Neural cell (in vitro differentiated cells): ENCODE results near the gene PDE6A. TPM values are rescaled to one million over a fixed set of nuclear protein-coding genes. Genes with fewer than 3 reads are reported as not detected.

ENCODE experiments used
- H2AFZ ChIP-seq: fragments of 200-600, 300-800 bp; sonication (generic), shearing (Covaris generic); 2 replicates; pipeline ENCODE4 v1.6.0; 2014; ENCODE audit warnings: low read depth, mild to moderate bottlenecking, antibody characterized with exemption, low read length, moderate library complexity
- H3F3A ChIP-seq: fragments of 200-600 bp; shearing (Covaris generic); 2 replicates; pipeline ENCODE4 v1.6.1; 2016; ENCODE audit warnings: mild to moderate bottlenecking, moderate library complexity, mixed read lengths, antibody characterized with exemption, low read length; ENCODE audit not compliant: insufficient read depth, poor library complexity, severe bottlenecking
- H3K27ac ChIP-seq: fragments of 200-600, 300-800 bp; sonication (generic), shearing (Covaris generic); 2 replicates; pipeline ENCODE4 v1.5.1; 2014; ENCODE audit warnings: mild to moderate bottlenecking, low read length, moderate library complexity
- H3K27me3 ChIP-seq: fragments of 300-800, 200-600 bp; sonication (generic), shearing (Covaris generic); 2 replicates; pipeline ENCODE4 v1.6.0; 2014; ENCODE audit warnings: mild to moderate bottlenecking, low read depth, low read length, moderate library complexity; ENCODE audit not compliant: insufficient read depth
- H3K36me3 ChIP-seq: fragments of 300-800, 200-600 bp; sonication (generic), shearing (Covaris generic); 2 replicates; pipeline ENCODE4 v1.5.1; 2014; ENCODE audit warnings: mild to moderate bottlenecking, antibody characterized with exemption, low read length, moderate library complexity; ENCODE audit not compliant: insufficient read depth
- H3K4me2 ChIP-seq: fragments of 300-800, 200-600 bp; sonication (generic), shearing (Covaris generic); 2 replicates; pipeline ENCODE4 v1.6.0; 2014; ENCODE audit warnings: mild to moderate bottlenecking, low read length
- H3K4me3 ChIP-seq: fragments of 300-800, 200-600 bp; sonication (generic), shearing (Covaris generic); 2 replicates; pipeline ENCODE4 v1.5.1; 2014; ENCODE audit warnings: mild to moderate bottlenecking, low read length, moderate library complexity
- H3K79me2 ChIP-seq: fragments of 200-600 bp; shearing (Covaris generic); replicated peaks from 2 replicates; pipeline ENCODE4 v1.6.0; 2014; ENCODE audit warnings: mild to moderate bottlenecking, low read length, moderate library complexity; ENCODE audit not compliant: insufficient read depth
- H3K9ac ChIP-seq: fragments of 300-800, 200-600 bp; sonication (generic), shearing (Covaris generic); 2 replicates; pipeline ENCODE4 v1.6.1; 2016; ENCODE audit warnings: mild to moderate bottlenecking, low read length, mixed read lengths
- H3K9me2 ChIP-seq: fragments of 200-600 bp; shearing (Covaris generic); 2 replicates; pipeline ENCODE4 v1.6.1; 2016; ENCODE audit warnings: mild to moderate bottlenecking, low read length, mixed read lengths; ENCODE audit not compliant: insufficient read depth
- H3K9me3 ChIP-seq: fragments of 200-600, 300-800 bp; sonication (generic), shearing (Covaris generic); 2 replicates; pipeline ENCODE4 v1.6.1; 2016; ENCODE audit warnings: mild to moderate bottlenecking, mixed run types, low read length, moderate library complexity, mixed read lengths
- H4K20me1 ChIP-seq: fragments of 200-600 bp; shearing (Covaris generic); 2 replicates; pipeline ENCODE4 v1.6.1; 2016; ENCODE audit warnings: mild to moderate bottlenecking, mixed run types; ENCODE audit not compliant: insufficient read depth
- CTCF ChIP-seq: fragments of 450-650 bp; IDR thresholded peaks from 2 replicates; pipeline ENCODE4 v1.5.1; 2014; ENCODE audit warnings: antibody characterized with exemption, mild to moderate bottlenecking, moderate library complexity; ENCODE audit not compliant: poor library complexity, severe bottlenecking
- EP300 ChIP-seq: fragments of 450-650 bp; conservative IDR thresholded peaks from 2 replicates; pipeline ENCODE4 v1.6.1; 2014; ENCODE audit warnings: antibody characterized with exemption, mild to moderate bottlenecking, moderate library complexity; ENCODE audit not compliant: poor library complexity, severe bottlenecking
- EZH2 ChIP-seq: fragments of 200-600, 300-800 bp; shearing (Covaris generic), sonication (generic); IDR thresholded peaks from 2 replicates; pipeline ENCODE4 v1.6.1; 2014; ENCODE audit warnings: antibody characterized with exemption, low read length, borderline replicate concordance, mild to moderate bottlenecking; ENCODE audit not compliant: insufficient read depth, poor library complexity, severe bottlenecking
- MXI1 ChIP-seq: fragments of 450-650 bp; conservative IDR thresholded peaks from 2 replicates; pipeline ENCODE4 v1.6.1; 2014; ENCODE audit warnings: antibody characterized with exemption, mild to moderate bottlenecking; ENCODE audit not compliant: poor library complexity, severe bottlenecking
- POLR2AphosphoS5 ChIP-seq: IDR thresholded peaks from 2 replicates; pipeline ENCODE4 v1.6.1; 2012
- RAD21 ChIP-seq: fragments of 450-650 bp; conservative IDR thresholded peaks from 2 replicates; pipeline ENCODE4 v1.6.1; 2014; ENCODE audit warnings: antibody characterized with exemption, mild to moderate bottlenecking, moderate library complexity
- REST ChIP-seq: IDR thresholded peaks from 2 replicates; pipeline ENCODE4 v1.6.1; 2012; ENCODE audit warnings: borderline replicate concordance
- SMC3 ChIP-seq: fragments of 450-650 bp; conservative IDR thresholded peaks from 2 replicates; pipeline ENCODE4 v1.6.1; 2014; ENCODE audit warnings: antibody characterized with exemption, mild to moderate bottlenecking, moderate library complexity; ENCODE audit not compliant: poor library complexity
- TAF1 ChIP-seq: IDR thresholded peaks from 2 replicates; pipeline ENCODE4 v1.6.1; 2012; ENCODE audit warnings: low read depth
- polyA plus RNA-seq: library from polyadenylated mRNA; depleted of rRNA; stranded (reverse); fragments of >200 nt; gene quantifications from 2 replicates; pipeline ENCODE4 v1.2.3, GENCODE V29; 2014

Gene PDE6A
- polyA plus RNA-seq, 1 donor from 2014 or later = not detected

DNA sequence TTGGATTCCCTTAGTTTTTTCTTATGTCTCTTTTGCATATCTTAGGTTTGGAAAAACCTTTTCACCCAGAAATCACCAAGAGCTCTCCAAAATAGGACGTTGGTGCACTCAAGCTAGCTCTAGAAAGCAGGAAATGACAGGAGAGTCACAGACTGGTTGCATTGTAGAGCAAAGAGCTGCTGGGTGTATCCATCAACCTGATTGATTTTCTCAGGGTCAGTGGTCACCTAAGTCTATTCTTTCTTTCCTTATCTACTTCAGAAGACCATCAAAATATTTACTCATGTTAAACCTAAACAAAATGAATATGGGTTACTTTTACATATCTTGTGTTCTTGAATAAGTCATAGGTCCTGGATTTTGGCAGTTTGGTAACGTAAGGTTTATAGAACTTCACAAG is 30.8 kb upstream of the PDE6A start:
- Histone ChIP-seq H3K36me3 (no peaks in the 10 kb centered on the region), H3K27me3 (no peaks in the 10 kb centered on the region), H3K9ac (no peak overlapping the region), H3K4me3 (no peak overlapping the region), H2AFZ (no peak overlapping the region), H3K79me2 (no peaks in the 10 kb centered on the region), H3K9me2 (no peaks in the 10 kb centered on the region), H4K20me1 (no peaks in the 10 kb centered on the region), H3K27ac (no peak overlapping the region), H3K4me2 (no peak overlapping the region), H3F3A (no peaks in the 10 kb centered on the region), H3K9me3 (no peaks in the 10 kb centered on the region)
- TF ChIP-seq EZH2 = no peak
- no peak for TF ChIP-seq POLR2AphosphoS5
- no peak for TF ChIP-seq MXI1
- no peak for TF ChIP-seq TAF1
- no peak for TF ChIP-seq REST
- TF ChIP-seq CTCF = no peak

DNA sequence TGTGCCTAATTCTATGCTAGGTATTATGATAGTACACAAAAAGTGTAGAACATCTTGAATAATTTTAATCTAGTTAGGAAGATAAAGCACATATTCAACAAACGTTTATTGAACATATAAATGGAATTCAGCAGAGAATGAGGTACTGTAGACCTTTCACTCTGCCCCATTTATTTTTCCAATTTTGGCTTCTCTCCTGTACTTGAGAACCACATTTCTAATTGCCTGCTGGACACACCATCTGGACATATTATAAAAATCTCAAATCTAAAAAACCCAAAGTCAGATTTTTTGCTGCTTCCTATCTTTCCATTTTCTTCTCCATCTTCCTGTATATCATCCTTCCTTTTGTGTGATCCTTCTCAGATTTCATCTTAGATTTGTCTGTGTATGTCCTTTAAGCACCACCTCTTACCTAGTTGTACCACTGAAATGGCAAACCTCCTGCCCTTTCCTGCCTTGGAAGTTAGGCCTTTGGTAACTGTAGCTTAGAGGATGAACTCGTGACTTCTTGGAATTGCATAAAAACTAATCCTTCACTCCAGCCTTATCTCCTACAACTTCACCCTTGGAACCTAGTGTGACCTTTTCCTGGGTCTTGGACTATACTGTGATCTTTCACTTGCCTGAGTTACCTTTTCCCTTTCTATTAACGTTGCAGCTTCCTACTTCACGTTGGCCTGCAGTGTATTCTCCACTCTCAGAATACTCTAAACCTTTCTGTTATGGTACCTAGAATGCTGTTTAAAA is 24.8 kb upstream of the PDE6A start:
- Histone ChIP-seq H3K9me2 (no peaks in the 10 kb centered on the region), H3K27ac (no peak overlapping the region), H3K79me2 (no peaks in the 10 kb centered on the region), H4K20me1 (no peaks in the 10 kb centered on the region), H3K4me3 (no peak overlapping the region), H2AFZ (no peak overlapping the region), H3K4me2 (no peak overlapping the region), H3K36me3 (no peaks in the 10 kb centered on the region), H3K9ac (no peak overlapping the region), H3F3A (no peaks in the 10 kb centered on the region), H3K27me3 (no peaks in the 10 kb centered on the region), H3K9me3 (no peaks in the 10 kb centered on the region)
- TF ChIP-seq CTCF = no peak
- TF ChIP-seq REST = no peak
- TF ChIP-seq EZH2 = no peak
- no peak for TF ChIP-seq TAF1
- TF ChIP-seq MXI1 = no peak
- no peak for TF ChIP-seq SMC3
- no peak for TF ChIP-seq RAD21
- TF ChIP-seq POLR2AphosphoS5 = no peak
- no peak for TF ChIP-seq EP300
